ENCODE results near the gene NOD1. TPM values are rescaled to one million over a fixed set of nuclear protein-coding genes. Genes with fewer than 3 reads are reported as not detected.
"Not testable (repeated sequence)": the region's sequence is repeated elsewhere in the genome, so short reads cannot be mapped to it uniquely, and the experiment has no call there.

Gene NOD1, protein sequence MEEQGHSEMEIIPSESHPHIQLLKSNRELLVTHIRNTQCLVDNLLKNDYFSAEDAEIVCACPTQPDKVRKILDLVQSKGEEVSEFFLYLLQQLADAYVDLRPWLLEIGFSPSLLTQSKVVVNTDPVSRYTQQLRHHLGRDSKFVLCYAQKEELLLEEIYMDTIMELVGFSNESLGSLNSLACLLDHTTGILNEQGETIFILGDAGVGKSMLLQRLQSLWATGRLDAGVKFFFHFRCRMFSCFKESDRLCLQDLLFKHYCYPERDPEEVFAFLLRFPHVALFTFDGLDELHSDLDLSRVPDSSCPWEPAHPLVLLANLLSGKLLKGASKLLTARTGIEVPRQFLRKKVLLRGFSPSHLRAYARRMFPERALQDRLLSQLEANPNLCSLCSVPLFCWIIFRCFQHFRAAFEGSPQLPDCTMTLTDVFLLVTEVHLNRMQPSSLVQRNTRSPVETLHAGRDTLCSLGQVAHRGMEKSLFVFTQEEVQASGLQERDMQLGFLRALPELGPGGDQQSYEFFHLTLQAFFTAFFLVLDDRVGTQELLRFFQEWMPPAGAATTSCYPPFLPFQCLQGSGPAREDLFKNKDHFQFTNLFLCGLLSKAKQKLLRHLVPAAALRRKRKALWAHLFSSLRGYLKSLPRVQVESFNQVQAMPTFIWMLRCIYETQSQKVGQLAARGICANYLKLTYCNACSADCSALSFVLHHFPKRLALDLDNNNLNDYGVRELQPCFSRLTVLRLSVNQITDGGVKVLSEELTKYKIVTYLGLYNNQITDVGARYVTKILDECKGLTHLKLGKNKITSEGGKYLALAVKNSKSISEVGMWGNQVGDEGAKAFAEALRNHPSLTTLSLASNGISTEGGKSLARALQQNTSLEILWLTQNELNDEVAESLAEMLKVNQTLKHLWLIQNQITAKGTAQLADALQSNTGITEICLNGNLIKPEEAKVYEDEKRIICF
- 10 to 100 TPM; 20.8 to 36.9 TPM for total RNA-seq

DNA sequence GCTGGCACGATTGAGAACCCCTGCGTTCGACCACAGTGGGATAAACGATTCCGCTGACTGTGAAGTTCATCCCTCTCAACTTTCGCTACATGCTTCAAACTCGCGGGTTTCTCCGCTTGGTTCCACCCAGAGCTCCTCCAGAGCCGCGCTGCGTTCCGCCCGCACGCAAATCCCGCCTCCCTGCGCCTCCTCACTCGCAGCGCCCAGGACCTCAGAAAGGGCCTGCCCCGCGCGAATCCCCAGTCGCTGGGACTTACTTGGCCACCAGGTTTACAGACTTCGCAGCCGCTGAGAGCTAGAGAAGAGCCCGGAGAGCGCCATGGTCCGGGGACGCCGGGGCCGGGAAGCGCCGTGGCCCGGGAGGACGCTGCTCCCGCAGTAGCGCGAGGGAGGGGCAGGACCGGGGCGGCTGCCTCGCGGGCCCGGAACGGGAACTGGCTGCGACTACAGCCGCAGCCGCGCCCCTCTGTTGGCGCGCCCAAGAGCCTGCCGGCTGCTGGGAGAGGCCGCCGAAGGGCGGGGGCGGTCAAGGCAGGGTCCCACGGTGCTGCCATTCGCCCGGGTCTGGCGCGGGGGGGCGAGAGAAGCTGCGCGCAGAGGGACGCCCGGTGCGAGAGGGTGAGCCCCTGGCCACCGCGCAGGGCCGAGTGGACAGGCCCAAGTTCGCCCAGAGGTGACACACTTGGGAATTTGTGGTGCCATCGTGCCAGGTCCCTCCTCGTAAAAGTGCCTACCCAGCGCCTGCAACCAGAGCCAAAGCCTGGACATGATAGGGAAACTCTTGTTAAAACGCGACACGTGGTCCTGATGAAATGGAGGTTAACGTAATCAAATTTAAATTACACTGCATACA, at the start of gene NOD1:
Gene NOD1 (minus strand): TSS at position 436 of the 853 bp plus-strand sequence. CDS start 21,863 bp downstream, outside the sequence.
- H3K27ac Mint-ChIP-seq = peak within 1 kb of the TSS; percentile 91
- H3K4me3 Mint-ChIP-seq = peak within 1 kb of the TSS; percentile 87
- H3K36me3 Mint-ChIP-seq = peaks cover 20% of the 10 kb centered on the region
- peak; percentile 98 for ATAC-seq
- CTCF ChIA-PET = interaction anchor here (0.6 to 2.5 kb wide), 16 partner anchors 9 to 360 kb away, joined by 3 to 10 read pairs (median 3); partner anchors contain the start of gene GGCT
- H3K27me3 Mint-ChIP-seq = no peaks in the 10 kb centered on the region
- DNase-seq = peak; percentile 80
- H3K9me3 Mint-ChIP-seq (ENCODE audit: low read depth) = no peaks in the 10 kb centered on the region
- H3K4me1 Mint-ChIP-seq = peaks cover 48% of the 10 kb centered on the region

DNA sequence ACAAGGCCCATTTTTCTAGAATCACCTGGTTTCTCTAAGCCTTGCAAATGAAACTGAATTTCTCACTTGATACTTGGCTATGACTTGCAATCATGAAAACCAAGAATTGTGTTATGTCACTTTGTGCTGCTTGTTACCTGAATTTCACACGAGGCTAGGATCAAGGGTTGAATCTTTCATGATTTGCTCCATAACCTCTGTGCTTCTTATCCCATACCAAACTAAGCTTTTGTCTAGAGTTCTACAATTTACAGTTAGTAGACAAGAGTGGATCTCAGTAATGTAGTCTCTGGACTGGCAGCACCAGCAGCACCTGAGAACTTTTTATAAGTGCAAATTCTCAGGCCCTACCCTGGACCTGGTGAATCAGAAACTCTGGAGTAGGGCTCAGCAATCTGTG, 48.7 kb upstream of the NOD1 start:
- ATAC-seq; H3K27me3 Mint-ChIP-seq; DNase-seq; H3K4me3 Mint-ChIP-seq; H3K9me3 Mint-ChIP-seq (ENCODE audit: low read depth); H3K27ac Mint-ChIP-seq; H3K36me3 Mint-ChIP-seq: not testable (repeated sequence)
- CTCF ChIA-PET = interaction anchor here (1.6 kb wide), 1 partner anchor 37 kb away, joined by 6 read pairs; no protein-coding TSS in a partner anchor
- H3K4me1 Mint-ChIP-seq = peaks cover 13% of the 10 kb centered on the region

DNA sequence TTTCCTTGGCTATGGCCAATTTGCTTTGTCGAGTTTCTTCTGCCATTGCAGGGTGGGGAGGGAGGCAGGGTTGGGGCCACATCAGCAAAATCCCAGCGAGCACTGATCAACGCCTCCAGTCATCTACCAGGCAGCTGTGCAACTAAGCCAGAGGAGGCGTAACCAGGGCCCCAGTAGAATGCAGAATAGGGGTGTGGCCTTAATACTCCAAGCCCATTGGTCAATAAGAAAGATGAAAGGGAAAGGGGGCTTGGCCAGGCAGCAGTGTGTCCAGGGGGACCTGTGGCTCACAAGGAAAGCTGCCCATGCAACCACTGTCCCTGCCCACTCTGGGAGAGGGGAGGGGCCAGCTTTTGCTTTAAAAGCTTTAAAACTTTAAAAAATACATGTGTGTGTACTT, 47.6 kb upstream of the NOD1 start:
- no peaks in the 10 kb centered on the region for H3K27me3 Mint-ChIP-seq
- H3K27ac Mint-ChIP-seq = no peak overlapping the region
- no peaks in the 10 kb centered on the region for H3K9me3 Mint-ChIP-seq (ENCODE audit: low read depth)
- CTCF ChIA-PET = interaction anchor here (1.6 kb wide), 1 partner anchor 38 kb away, joined by 6 read pairs; no protein-coding TSS in a partner anchor
- H3K36me3 Mint-ChIP-seq = no peaks in the 10 kb centered on the region
- no peak for DNase-seq
- ATAC-seq = no peak
- no peak overlapping the region for H3K4me3 Mint-ChIP-seq
- H3K4me1 Mint-ChIP-seq = peaks cover 16% of the 10 kb centered on the region

DNA sequence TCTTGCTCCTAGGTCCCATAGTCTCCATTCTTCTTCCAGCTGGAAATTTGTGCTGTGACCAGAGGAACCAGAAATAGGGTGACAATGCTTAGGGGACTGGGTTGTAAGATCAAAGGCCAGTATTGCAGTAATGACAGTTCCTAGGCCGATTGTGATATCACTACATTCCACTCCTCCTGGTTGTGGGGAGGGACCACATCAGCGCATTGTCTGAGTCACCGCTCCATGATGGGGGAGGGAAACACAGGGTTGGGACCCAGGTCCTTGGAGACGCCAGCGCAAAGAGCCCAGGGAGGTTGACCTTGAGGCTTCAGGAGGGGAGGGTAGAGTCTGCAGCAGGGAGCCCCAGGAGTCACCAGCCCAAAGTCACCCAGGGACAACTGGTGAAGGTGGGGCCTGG, 46.8 kb upstream of the NOD1 start:
- no peak for DNase-seq
- peaks cover 21% of the 10 kb centered on the region for H3K4me1 Mint-ChIP-seq
- CTCF ChIA-PET = no interaction called here

DNA sequence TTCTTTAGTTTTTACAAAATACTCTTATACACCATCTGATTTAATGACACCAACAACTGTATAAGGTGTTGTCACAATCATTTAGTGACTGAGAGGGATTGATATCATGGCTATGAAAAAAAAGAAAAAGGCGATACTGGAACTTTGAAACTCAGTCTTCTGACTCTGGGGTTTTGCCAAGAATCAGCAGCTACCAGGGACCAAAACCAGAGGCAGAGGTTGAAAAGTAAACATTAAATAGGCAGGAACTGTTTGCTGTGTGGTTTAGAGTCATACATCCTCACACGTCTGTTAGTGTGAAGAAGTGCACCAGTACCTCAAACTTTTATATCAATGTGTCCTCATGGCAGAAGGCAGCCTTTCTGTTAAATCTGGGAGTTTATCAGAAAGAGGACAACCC, 46.0 kb upstream of the NOD1 start:
- H3K27me3 Mint-ChIP-seq = no peaks in the 10 kb centered on the region
- H3K4me3 Mint-ChIP-seq = no peak overlapping the region
- H3K27ac Mint-ChIP-seq = no peak overlapping the region
- no peaks in the 10 kb centered on the region for H3K9me3 Mint-ChIP-seq (ENCODE audit: low read depth)
- CTCF ChIA-PET = no interaction called here
- peaks cover 23% of the 10 kb centered on the region for H3K4me1 Mint-ChIP-seq
- H3K36me3 Mint-ChIP-seq = no peaks in the 10 kb centered on the region
- DNase-seq (no peak), ATAC-seq (no peak)

More for the DNA sequence above, 46.8 kb upstream of the NOD1 start:
- H3K9me3 Mint-ChIP-seq (ENCODE audit: low read depth) = no peaks in the 10 kb centered on the region
- H3K27me3 Mint-ChIP-seq = no peaks in the 10 kb centered on the region
- H3K4me3 Mint-ChIP-seq = no peak overlapping the region
- no peak overlapping the region for H3K27ac Mint-ChIP-seq
- no peak for ATAC-seq
- H3K36me3 Mint-ChIP-seq = no peaks in the 10 kb centered on the region

DNA sequence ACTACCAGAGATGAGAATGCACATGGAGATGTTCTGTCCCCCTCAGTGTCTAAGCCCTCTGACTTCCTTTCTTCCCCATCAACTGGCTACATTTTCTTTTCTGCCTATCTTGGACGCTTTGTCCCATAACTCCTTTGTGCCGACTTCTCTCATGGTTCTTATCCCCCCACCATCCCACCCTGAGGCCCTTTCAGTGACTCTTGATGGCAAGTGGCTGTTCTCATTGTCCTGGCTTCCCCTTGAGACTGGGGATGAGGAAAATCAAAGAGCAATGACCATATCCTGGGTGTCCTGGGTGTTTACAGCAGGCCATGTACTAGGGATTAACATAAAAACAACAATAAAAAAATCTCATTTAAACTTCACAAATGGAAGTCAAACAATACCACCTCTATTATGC, 44.9 kb upstream of the NOD1 start:
- CTCF ChIA-PET = no interaction called here
- Mint-ChIP-seq H3K36me3 (no peaks in the 10 kb centered on the region), H3K4me1 (peaks cover 23% of the 10 kb centered on the region), H3K27ac (no peak overlapping the region), H3K27me3 (no peaks in the 10 kb centered on the region), H3K4me3 (no peak overlapping the region), H3K9me3 (ENCODE audit: low read depth) (no peaks in the 10 kb centered on the region)
- ATAC-seq (no peak), DNase-seq (no peak)

DNA sequence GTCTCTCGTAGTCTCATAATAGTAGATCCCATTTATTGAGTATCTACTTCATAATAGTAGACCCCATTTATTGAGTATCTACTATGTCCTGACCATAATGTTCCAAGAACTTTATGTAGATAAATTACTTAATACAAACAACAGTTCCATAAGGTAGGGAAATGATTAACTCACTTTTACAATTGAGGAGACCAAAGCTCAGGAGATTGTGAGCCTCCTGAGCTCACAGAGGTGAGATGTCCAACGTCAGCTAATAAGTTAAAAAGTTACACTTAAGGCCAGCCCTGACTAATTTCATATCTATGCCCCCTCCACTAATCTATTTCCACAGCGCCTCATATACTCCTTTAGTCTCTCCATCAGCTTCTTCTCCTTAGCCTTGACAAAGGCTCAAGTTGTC, 43.6 kb upstream of the NOD1 start:
- CTCF ChIA-PET = interaction anchor here (1.2 kb wide), 1 partner anchor 42 kb away, joined by 6 read pairs; no protein-coding TSS in a partner anchor
- H3K9me3 Mint-ChIP-seq (ENCODE audit: low read depth) = no peaks in the 10 kb centered on the region
- no peaks in the 10 kb centered on the region for H3K36me3 Mint-ChIP-seq
- H3K27me3 Mint-ChIP-seq = no peaks in the 10 kb centered on the region
- ATAC-seq (no peak), DNase-seq (no peak)
- H3K4me1 Mint-ChIP-seq = peaks cover 23% of the 10 kb centered on the region
- H3K4me3 Mint-ChIP-seq = no peak overlapping the region
- no peak overlapping the region for H3K27ac Mint-ChIP-seq

DNA sequence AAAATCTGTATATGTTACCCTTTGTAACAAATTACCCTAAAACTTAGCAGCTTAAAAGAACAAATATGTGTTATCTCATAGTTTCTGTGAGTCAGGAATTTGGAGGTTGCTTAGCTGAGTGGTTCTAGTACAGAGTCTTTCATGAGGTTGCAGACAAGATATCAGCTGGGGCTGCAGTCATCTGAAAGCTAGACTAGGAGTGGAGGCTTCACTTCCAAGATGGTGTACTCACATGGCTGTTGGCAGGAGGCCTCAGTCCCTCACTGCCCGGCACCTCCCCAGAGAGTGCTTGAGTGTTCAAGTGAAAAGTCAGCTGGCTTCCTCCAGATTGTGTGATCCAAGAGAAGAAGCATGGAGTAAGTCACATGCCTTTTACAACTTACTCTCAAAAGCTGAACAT, 42.9 kb upstream of the NOD1 start:
- H3K36me3 Mint-ChIP-seq = no peaks in the 10 kb centered on the region
- no peak overlapping the region for H3K27ac Mint-ChIP-seq
- CTCF ChIA-PET = interaction anchor here (1.2 to 1.5 kb wide), 2 partner anchors 11 to 43 kb away, joined by 3 to 6 read pairs; no protein-coding TSS in a partner anchor
- no peak overlapping the region for H3K4me3 Mint-ChIP-seq
- H3K4me1 Mint-ChIP-seq = peaks cover 23% of the 10 kb centered on the region
- no peaks in the 10 kb centered on the region for H3K27me3 Mint-ChIP-seq
- no peaks in the 10 kb centered on the region for H3K9me3 Mint-ChIP-seq (ENCODE audit: low read depth)
- DNase-seq (no peak), ATAC-seq (no peak)

DNA sequence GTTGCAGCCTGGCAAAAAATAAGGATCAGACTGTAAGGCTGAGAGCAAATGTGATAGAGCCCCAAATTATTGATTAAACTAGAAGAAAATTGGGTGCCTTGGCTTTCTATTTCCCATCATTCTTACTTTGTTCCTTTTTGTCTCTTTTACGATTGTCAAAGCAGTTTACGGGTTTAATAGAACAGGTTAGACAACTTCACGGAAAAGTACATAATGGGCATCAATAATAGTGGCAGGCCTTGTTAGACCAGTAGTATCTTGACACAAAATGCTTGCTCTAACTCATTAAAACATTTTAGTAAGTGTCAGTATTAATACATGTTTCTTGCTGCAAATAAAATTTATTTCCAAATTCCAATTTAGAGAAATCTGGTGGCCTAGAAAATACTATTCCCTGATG, 40.5 kb upstream of the NOD1 start:
- H3K9me3 Mint-ChIP-seq (ENCODE audit: low read depth) = no peaks in the 10 kb centered on the region
- H3K27me3 Mint-ChIP-seq = no peaks in the 10 kb centered on the region
- CTCF ChIA-PET = no interaction called here
- no peak for DNase-seq
- H3K4me1 Mint-ChIP-seq = peaks cover 11% of the 10 kb centered on the region
- H3K36me3 Mint-ChIP-seq = no peaks in the 10 kb centered on the region
- no peak overlapping the region for H3K27ac Mint-ChIP-seq
- no peak for ATAC-seq
- no peak overlapping the region for H3K4me3 Mint-ChIP-seq

DNA sequence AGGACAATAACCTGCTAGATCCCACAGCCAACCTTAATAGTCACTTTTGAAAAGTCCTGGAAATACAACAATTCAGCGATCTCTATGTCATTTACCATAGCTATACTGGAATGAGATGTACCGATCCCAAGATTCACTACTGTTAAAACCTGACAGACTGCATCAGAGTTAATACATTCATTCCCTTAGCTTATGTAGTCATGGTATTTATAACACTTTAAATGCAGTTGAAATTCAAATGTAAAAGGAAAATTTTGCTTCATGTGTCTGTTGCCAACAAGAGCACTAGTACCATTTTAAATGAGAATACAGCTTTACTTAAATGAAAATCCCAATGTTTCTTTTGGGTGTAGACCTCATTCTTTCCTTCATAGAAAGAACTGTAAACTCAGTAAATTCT, 37.2 kb upstream of the NOD1 start:
- CTCF ChIA-PET = interaction anchor here (1.0 to 3.3 kb wide), 3 partner anchors 34 to 239 kb away, joined by 3 to 10 read pairs (median 4); no protein-coding TSS in a partner anchor
- no peaks in the 10 kb centered on the region for H3K27me3 Mint-ChIP-seq
- no peak overlapping the region for H3K27ac Mint-ChIP-seq
- DNase-seq (no peak), ATAC-seq (no peak)
- H3K4me1 Mint-ChIP-seq = peaks cover 9% of the 10 kb centered on the region
- H3K9me3 Mint-ChIP-seq (ENCODE audit: low read depth) = no peaks in the 10 kb centered on the region
- H3K36me3 Mint-ChIP-seq = no peaks in the 10 kb centered on the region
- no peak overlapping the region for H3K4me3 Mint-ChIP-seq

DNA sequence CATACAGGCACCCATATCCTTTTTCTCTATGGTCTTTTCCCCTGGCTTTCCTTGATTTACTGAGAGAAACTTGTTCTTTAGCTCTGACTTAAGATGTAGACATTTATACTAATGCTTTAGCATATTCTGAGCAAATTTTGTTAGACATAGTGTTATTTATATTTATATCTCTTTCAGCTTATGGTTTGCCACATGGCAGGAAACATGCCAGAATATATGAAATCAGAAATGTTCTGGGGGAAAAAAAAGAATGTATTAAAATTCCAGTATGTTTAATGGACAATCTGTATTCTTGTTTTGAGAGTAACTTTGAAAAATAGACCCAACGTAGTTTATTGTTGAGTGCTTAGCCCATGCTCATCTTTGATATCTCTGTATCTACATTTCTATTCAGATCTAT, 36.2 kb upstream of the NOD1 start:
- no peak overlapping the region for H3K27ac Mint-ChIP-seq
- no peaks in the 10 kb centered on the region for H3K9me3 Mint-ChIP-seq (ENCODE audit: low read depth)
- DNase-seq = no peak
- no peaks in the 10 kb centered on the region for H3K27me3 Mint-ChIP-seq
- no peak overlapping the region for H3K4me3 Mint-ChIP-seq
- H3K36me3 Mint-ChIP-seq = no peaks in the 10 kb centered on the region
- peaks cover 7% of the 10 kb centered on the region for H3K4me1 Mint-ChIP-seq
- CTCF ChIA-PET = interaction anchor here (1.2 to 3.3 kb wide), 2 partner anchors 49 to 238 kb away, joined by 3 to 10 read pairs; no protein-coding TSS in a partner anchor
- ATAC-seq = no peak

DNA sequence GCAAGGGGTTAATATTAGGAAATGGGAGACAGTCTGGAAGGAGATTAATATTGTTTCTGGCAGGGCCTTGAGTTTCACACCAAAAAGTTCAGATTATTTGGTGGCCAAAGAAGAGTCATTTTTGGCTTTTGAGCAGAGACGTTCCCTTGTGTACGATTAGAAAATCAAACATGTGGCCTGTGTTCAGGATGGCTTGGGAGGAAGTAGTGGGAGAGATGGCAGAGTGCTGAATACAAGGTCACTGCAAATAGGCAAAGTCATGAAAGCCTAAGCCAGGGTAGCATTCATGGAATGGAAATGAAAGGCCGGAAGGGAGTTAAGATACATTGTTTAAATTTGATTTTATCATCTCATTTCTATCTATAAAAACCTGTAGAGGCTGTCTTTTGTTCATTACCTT, 35.6 kb upstream of the NOD1 start:
- Mint-ChIP-seq H3K27ac (no peak overlapping the region), H3K4me3 (no peak overlapping the region), H3K9me3 (ENCODE audit: low read depth) (no peaks in the 10 kb centered on the region), H3K27me3 (no peaks in the 10 kb centered on the region), H3K36me3 (no peaks in the 10 kb centered on the region), H3K4me1 (peaks cover 11% of the 10 kb centered on the region)
- DNase-seq (no peak), ATAC-seq (no peak)
- CTCF ChIA-PET = no interaction called here

Measured in activated CD8-positive, alpha-beta memory T cell treated with anti-CD3 and anti-CD28 coated beads, Interleukin-2, amount 10 ng/mL, durations not matched to agents 7 days and 5 days (primary cell).